Keratinocyte (primary cell): ENCODE measurements around the gene NFYA. TPM values are rescaled to one million over a fixed set of nuclear protein-coding genes. Genes with fewer than 3 reads are reported as not detected.

Experiments
- DNase-seq: peaks from one replicate; pipeline ENCODE4 v3.0.0-alpha.2; 2011; ENCODE audit warnings: low read depth, missing footprints, low spot score
- FAIRE-seq: peaks from 2 replicates; lab custom pipeline; 2011; peaks lifted over from hg19 to GRCh38; lab: Jason Lieb, UNC
- H2AFZ ChIP-seq: 2 replicates; pipeline ENCODE4 v1.6.0; 2012; ENCODE audit warnings: low read length, control low read depth, inconsistent platforms; ENCODE audit not compliant: control insufficient read depth
- H3K27ac ChIP-seq: 2 replicates; pipeline ENCODE4 v1.5.1; 2011; ENCODE audit warnings: low read length; ENCODE audit not compliant: control insufficient read depth, insufficient read depth
- H3K27me3 ChIP-seq: 3 replicates; pipeline ENCODE4 v1.6.0; 2011; ENCODE audit warnings: low read length; ENCODE audit not compliant: control insufficient read depth, insufficient read depth; ENCODE audit errors: extremely low read depth
- H3K36me3 ChIP-seq, 2 experiments: 2 replicates in 1 of 2; 3 replicates in 1 of 2; pipeline ENCODE4 v1.5.1; 2011; ENCODE audit warnings: low read length in 2 of 2, mild to moderate bottlenecking in 1 of 2; ENCODE audit not compliant: control insufficient read depth in 2 of 2, insufficient read depth in 2 of 2; ENCODE audit errors: extremely low read depth in 1 of 2
- H3K4me1 ChIP-seq: 3 replicates; pipeline ENCODE4 v1.5.1; 2011; ENCODE audit warnings: low read length; ENCODE audit not compliant: control insufficient read depth, insufficient read depth; ENCODE audit errors: extremely low read depth
- H3K4me2 ChIP-seq: 3 replicates; pipeline ENCODE4 v1.6.0; 2011; ENCODE audit warnings: low read depth, low read length; ENCODE audit not compliant: control insufficient read depth, insufficient read depth; ENCODE audit errors: extremely low read depth
- H3K4me3 ChIP-seq, 3 experiments: fragments of 200-600 bp in 1 of 3; sonication (generic) in 1 of 3; 2 replicates in 2 of 3; 3 replicates in 1 of 3; pipeline ENCODE4 v1.5.1; 2011 to 2016; ENCODE audit warnings: low read length in 3 of 3, mild to moderate bottlenecking in 3 of 3, control low read depth in 2 of 3, inconsistent platforms in 1 of 3, low read depth in 1 of 3, mixed read lengths in 1 of 3, mixed run types in 1 of 3, moderate library complexity in 1 of 3; ENCODE audit not compliant: control insufficient read depth in 2 of 3, insufficient read depth in 2 of 3; ENCODE audit errors: extremely low read depth in 1 of 3
- H3K79me2 ChIP-seq: 2 replicates; pipeline ENCODE4 v1.6.0; 2012; ENCODE audit warnings: low read length; ENCODE audit not compliant: control insufficient read depth, insufficient read depth
- H3K9ac ChIP-seq: 3 replicates; pipeline ENCODE4 v1.6.0; 2011; ENCODE audit warnings: low read length; ENCODE audit not compliant: control insufficient read depth, insufficient read depth; ENCODE audit errors: extremely low read depth
- H3K9me1 ChIP-seq: 3 replicates; pipeline ENCODE4 v1.6.0; 2011; ENCODE audit warnings: low read length; ENCODE audit not compliant: control insufficient read depth, insufficient read depth; ENCODE audit errors: extremely low read depth
- H3K9me3 ChIP-seq: 2 replicates; pipeline ENCODE4 v1.5.1; 2012; ENCODE audit warnings: low read depth, low read length; ENCODE audit not compliant: control insufficient read depth
- H4K20me1 ChIP-seq: 3 replicates; pipeline ENCODE4 v1.6.0; 2011; ENCODE audit warnings: low read length; ENCODE audit not compliant: control insufficient read depth, insufficient read depth; ENCODE audit errors: extremely low read depth
- EZH2 ChIP-seq: IDR thresholded peaks from one replicate; pipeline ENCODE4 v1.6.1; 2012; ENCODE audit warnings: inconsistent platforms, mild to moderate bottlenecking, low read length, moderate library complexity
- dilution Hi-C: fragments of 300-500 bp; cut with MboI; formaldehyde crosslinking; loops from one replicate; pipeline ENCODE4 v1.7.0; 2020; ENCODE audit warnings: low sequenced_read_pairs; ENCODE audit not compliant: extremely low pct_ligation_motif_present
- polyA plus RNA-seq, 5 experiments: library from polyadenylated mRNA; depleted of rRNA in 3 of 5; stranded (reverse) in 3 of 5; stranded (forward) in 1 of 5; unstranded in 1 of 5; fragments of >200 nt; gene quantifications; 1 replicate in 1 of 5; 2 replicates in 3 of 5; 3 replicates in 1 of 5; pipeline versions ENCODE4 v1.2.1 to v1.2.3, GENCODE V29; 2011 to 2012; ENCODE audit warnings: missing spikeins in 2 of 5, low read depth in 1 of 5, low replicate concordance in 1 of 5
- TF ChIP-seq, protein P1 (sequence below), 3 experiments: IDR thresholded peaks in 1 of 3; conservative IDR thresholded peaks in 1 of 3; optimal IDR thresholded peaks in 1 of 3; 2 replicates in 2 of 3; 3 replicates in 1 of 3; pipeline versions ENCODE3 to v1.5.1; 2011; ENCODE audit warnings: low read length in 3 of 3, mild to moderate bottlenecking in 3 of 3, moderate library complexity in 2 of 3, control low read depth in 1 of 3, inconsistent platforms in 1 of 3; ENCODE audit not compliant: insufficient read depth in 2 of 3; ENCODE audit errors: extremely low read depth in 1 of 3

NFYA gene
- polyA plus RNA-seq, 1 donor (not counting 4 experiments of a cell fraction or from before 2014, with no cell fraction given): 17.1 TPM

DNA sequence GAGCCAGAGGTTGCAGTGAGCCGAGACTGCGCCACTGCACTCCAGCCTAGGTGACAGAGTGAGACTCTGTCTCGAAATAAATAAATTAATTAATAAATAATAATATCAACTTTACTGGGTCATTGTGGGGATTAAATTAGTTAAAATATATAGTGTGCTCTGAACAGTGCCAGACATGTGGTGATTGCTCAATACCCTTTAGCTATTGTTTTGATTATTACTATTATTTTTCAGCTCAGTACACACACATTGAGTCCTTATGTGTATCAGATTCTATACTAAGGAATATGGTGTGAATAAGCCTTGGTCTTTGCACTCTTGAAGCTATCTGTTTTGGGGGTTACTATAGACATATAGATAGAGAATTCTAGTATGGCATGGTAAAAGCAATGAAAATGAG lies 52.5 kb downstream of the NFYA start:
- DNase-seq: no peak
- Histone ChIP-seq H3K4me2 (no peak overlapping the region), H3K36me3 (no peaks in the 10 kb centered on the region), H3K4me1 (peaks cover 4% of the 10 kb centered on the region), H3K27me3 (no peaks in the 10 kb centered on the region), H3K9me1 (no peaks in the 10 kb centered on the region), H4K20me1 (no peaks in the 10 kb centered on the region), H3K9me3 (no peaks in the 10 kb centered on the region), H3K27ac (no peak overlapping the region), H3K79me2 (no peaks in the 10 kb centered on the region), H3K4me3 (no peak overlapping the region), H3K9ac (no peak overlapping the region), H2AFZ (no peak overlapping the region)
- TF ChIP-seq, protein P1, sequence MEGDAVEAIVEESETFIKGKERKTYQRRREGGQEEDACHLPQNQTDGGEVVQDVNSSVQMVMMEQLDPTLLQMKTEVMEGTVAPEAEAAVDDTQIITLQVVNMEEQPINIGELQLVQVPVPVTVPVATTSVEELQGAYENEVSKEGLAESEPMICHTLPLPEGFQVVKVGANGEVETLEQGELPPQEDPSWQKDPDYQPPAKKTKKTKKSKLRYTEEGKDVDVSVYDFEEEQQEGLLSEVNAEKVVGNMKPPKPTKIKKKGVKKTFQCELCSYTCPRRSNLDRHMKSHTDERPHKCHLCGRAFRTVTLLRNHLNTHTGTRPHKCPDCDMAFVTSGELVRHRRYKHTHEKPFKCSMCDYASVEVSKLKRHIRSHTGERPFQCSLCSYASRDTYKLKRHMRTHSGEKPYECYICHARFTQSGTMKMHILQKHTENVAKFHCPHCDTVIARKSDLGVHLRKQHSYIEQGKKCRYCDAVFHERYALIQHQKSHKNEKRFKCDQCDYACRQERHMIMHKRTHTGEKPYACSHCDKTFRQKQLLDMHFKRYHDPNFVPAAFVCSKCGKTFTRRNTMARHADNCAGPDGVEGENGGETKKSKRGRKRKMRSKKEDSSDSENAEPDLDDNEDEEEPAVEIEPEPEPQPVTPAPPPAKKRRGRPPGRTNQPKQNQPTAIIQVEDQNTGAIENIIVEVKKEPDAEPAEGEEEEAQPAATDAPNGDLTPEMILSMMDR (optimal IDR thresholded peaks at IDR 0.05 in 1 of 3, IDR thresholded peaks at IDR 0.05 in 1 of 3, conservative IDR thresholded peaks at IDR 0.05 in 1 of 3; ENCODE audit: extremely low read depth in 1 of 3, insufficient read depth in 2 of 3, low read length in 3 of 3): no peak
- no peak for TF ChIP-seq EZH2
- no peak for FAIRE-seq
- dilution Hi-C loops: no loop called here

- Histone ChIP-seq H3K79me2 (no peaks in the 10 kb centered on the region), H3K36me3 (peaks cover 0 to under 1% of the 10 kb centered on the region in 2 experiments), H2AFZ (peak overlapping the region; percentile 31), H3K27ac (no peak overlapping the region), H3K4me2 (peak overlapping the region; percentile 14), H3K4me1 (peaks cover 8% of the 10 kb centered on the region), H3K27me3 (no peaks in the 10 kb centered on the region), H3K4me3 (peak overlapping the region in 1 of 3 experiments; percentile 8), H3K9ac (no peak overlapping the region), H3K9me1 (no peaks in the 10 kb centered on the region), H3K9me3 (no peaks in the 10 kb centered on the region), H4K20me1 (no peaks in the 10 kb centered on the region)
- dilution Hi-C loops: no loop called here
- TF ChIP-seq, protein P1 (optimal IDR thresholded peaks at IDR 0.05 in 1 of 3, IDR thresholded peaks at IDR 0.05 in 1 of 3, conservative IDR thresholded peaks at IDR 0.05 in 1 of 3; ENCODE audit: extremely low read depth in 1 of 3, insufficient read depth in 2 of 3, low read length in 3 of 3): no peak
- no peak for TF ChIP-seq EZH2
- DNase-seq: no peak
- peak; percentile 67 for FAIRE-seq
Measured at GRCh38 chr6:41132254-41132653, 59.5 kb downstream of the NFYA start.
